GM19023 (cell line): ENCODE measurements around the gene TMEM150B.

Source experiments
- ATAC-seq: cut with Tn5 transposase; IDR thresholded peaks from one replicate; pipeline ENCODE4 v1.9.1; 2021; ENCODE audit warnings: mild to moderate bottlenecking, moderate library complexity; ENCODE audit not compliant: unreplicated experiment

Gene TMEM150B

DNA sequence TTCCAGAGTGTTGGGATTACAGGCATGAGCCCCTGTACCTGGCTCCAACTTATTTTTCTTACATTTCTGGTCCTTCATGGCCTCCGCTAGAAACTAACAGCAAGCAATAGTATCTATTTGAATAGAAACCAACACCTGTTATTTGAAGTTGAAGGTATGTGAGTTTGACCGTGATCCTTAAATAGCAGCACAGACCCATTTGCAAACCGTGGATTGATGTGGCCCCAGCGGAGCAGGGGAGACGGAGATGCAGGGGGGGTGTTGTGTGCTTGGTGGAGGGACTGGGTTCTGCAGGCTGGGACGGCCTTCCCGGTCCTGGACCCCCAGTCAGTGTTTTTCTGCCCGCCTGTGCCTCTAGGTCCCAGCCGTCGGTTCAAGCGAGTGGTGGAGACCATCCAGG lies 16.9 kb downstream of the TMEM150B start:
- ATAC-seq = no peak

DNA sequence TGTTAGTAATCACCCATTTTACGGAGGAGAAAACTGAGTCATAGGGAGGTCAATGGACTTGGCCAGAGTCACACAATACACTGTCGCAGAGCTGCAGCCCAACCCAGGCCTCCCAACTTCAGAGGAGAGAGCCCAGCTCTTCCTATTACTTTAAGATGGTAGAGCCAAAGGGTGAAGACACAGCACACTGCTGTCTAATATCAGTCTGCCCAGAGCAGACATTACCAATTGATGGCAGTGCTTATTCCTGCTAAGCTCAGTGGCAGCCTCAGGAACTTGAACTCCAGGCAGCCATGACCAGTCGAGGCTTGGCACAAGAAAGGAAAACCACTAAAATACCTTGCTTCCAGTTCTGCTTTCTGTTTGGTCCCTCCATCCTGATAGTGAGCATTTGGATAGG lies 18.4 kb downstream of the TMEM150B start:
- no peak for ATAC-seq

DNA sequence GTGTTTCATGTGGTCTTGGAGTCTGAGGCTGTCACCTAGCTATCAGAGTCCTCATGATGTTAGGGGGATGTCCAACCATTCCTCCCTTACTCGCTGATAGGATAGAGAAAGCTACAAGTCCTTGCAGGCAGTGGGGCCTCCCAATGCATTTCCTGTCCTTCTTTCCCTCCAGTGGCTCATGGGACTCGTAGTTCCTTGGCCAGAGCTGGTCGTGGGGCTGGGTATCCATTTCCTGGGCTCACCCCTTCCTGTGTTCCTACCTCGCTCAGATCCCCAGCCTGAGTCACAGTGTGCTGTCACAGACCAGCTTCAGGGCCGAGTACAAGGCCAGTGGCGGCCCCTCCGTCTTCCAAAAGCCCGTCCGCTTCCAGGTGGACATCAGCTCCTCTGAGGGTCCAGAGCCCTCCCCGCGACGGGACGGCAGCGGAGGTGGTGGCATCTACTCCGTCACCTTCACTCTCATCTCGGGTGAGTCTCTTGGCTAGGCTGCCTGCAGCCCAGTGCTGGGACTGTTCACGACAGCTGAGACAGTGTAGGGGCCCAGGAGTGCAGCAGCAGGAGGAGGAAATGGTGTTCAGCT lies 19.1 kb downstream of the TMEM150B start:
- no peak for ATAC-seq

DNA sequence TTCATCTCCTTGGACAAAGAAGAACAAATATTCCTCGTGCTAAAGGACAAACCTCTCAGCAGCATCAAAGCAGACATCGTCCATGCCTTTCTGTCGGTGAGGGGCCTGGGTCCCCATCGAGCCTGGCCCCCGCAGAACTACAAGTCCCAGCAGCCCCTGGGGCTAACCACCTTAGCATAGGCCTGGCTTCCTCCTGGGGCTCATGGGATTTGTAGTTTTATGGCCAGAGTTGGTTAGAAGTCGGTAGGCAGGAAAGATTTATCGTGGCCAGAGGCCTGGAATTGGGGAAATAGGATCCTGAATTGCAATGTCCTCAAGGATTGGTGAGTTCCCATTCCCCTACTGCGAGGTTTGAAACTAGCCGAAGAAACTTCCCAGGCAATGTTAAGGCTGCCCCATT lies 19.6 kb downstream of the TMEM150B start:
- ATAC-seq = no peak

DNA sequence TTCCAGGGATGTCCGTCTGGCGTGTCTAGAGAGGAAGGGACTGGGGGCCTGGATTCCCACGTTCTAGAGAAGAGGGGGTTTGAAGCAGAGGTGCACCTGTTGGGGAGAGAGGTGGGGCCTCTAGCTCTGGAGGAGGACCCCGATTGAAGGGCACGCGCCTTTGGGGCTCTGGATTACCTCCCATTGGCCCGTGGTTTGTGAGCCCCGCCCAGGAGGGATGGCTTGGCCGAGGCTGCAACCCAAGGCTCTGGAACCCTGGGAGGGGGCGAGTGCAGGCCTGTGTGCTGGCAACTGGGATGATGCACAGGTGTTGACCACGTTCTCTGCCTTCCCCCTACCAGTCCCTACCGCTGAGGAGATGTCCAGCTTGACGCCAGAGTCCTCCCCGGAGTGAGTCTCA lies 20.2 kb downstream of the TMEM150B start:
- no peak for ATAC-seq

DNA sequence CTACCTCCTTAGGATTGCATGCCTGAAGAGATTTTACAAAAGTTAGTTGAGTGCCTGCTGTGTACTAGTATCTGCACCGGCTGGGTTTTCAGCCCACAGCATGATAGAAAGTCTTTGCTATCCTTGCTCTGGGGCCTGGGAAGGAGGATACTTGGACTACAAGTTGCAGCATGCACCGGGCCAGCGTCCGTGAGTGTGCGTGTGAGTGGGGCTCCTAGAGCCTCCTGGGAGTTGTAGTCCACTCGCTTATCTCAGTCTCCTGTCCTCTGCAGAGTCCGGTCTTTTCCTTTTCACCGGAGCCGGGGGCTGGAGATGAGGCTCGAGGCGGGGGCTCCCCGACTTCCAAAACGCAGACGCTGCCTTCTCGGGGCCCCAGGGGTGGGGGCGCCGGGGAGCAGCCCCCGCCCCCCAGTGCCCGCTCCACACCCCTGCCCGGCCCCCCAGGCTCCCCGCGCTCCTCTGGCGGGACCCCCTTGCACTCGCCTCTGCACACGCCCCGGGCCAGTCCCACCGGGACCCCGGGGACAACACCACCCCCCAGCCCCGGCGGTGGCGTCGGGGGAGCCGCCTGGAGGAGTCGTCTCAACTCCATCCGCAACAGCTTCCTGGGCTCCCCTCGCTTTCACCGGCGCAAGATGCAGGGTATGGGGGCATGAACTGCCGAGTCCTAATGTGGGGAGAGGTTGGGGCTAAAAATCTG lies 20.7 kb downstream of the TMEM150B start:
- ATAC-seq = no peak

DNA sequence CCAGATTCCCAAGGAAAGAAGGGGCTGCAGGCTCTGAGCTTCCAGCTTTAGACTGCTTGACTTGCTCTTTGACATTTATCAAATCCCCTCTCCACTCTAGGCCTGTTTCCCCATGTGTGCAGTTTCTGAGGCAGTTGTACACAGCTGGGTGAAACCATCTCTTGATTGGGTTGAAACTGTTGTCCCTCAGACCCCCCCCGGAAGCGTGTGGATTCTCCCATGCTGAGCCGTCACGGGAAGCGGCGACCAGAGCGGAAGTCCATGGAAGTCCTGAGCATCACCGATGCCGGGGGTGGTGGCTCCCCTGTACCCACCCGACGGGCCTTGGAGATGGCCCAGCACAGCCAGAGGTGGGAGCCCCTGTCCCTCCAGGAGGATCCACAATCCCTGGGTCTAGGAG lies 21.7 kb downstream of the TMEM150B start:
- ATAC-seq = no peak

DNA sequence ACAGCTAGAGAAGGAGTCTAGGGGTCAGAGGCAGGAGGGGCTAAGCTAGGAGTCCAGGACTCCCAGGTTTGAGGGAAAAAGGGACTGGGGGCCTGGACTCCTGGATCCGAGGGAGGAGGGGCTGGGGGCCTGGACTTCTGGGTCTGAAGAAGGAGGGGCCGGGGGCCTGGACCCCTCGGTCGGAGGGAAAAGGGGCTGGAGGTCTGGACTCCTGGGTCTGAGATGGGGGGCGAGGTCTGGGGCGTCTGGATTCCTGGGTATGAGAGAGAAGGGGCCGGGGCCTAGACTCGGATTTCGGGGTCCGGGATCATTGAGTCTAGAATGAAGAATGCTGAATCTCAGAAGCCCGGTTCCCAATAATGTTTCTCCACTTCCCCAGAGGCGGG lies 22.8 kb downstream of the TMEM150B start:
- ATAC-seq = no peak

DNA sequence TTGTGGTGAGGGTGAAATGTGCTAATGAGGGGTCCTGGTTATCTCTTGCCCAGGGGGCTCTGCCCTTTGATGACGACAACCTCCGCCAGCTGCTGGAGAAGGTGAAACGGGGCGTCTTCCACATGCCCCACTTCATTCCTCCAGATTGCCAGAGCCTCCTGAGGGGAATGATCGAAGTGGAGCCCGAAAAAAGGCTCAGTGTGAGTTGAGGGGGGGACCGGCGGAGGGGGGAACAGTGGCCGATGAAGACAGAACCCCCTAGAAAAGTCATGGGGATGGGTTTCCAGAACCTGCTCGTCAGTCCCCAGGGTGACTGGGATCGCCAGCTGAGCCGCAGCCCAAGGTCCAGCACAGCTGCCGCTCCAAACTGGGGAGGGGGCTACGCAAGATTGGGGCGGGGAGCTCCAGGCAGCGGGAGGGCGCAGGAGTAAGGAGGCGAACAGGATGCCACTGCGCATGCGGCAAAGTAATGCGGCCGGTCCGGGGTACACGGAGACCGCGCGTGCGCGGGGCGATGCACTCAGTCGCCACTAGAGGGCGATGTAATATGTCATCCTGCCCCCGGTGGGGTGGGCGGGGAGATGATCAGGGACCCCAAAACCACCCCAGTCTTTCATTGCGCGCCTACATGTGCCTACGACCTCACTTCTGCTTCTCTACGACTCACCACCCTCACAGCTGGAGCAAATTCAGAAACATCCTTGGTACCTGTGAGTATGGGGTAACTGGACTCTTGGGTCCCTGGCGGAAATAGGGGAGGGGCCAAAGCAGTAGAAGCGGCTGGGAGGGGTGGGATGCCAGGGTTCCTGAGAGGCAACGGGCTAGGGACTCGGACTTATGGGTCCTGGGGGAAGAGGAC lies 23.5 kb downstream of the TMEM150B start:
- peak; percentile 72 for ATAC-seq

DNA sequence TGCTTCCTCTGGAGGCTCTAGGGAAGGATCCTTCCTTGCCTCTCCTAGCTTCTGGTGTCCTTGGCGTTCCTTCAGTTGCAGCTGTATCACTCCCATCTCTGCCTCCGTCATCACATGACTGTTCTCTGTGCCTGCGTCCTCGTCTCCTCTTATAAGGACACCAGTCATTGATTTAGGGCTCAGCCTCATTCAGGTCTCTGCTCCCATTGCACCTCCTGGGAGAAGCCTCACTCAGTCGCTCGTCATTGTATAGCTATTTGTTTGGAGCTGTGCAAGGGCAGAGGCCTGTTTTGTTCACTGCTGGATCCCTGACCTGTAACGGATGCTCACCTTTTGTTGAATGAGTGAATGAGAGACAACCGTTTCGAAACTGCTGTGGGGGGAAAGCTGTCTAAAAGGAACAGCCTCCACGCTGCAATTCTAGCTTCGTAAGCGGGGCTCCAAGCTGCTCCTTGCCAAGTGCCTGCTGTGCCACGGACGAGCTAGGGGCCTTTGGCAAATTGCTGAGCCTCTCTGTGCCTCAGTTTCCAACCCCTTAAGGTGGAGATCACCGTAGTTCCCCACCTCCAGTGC lies 24.2 kb downstream of the TMEM150B start:
- no peak for ATAC-seq

DNA sequence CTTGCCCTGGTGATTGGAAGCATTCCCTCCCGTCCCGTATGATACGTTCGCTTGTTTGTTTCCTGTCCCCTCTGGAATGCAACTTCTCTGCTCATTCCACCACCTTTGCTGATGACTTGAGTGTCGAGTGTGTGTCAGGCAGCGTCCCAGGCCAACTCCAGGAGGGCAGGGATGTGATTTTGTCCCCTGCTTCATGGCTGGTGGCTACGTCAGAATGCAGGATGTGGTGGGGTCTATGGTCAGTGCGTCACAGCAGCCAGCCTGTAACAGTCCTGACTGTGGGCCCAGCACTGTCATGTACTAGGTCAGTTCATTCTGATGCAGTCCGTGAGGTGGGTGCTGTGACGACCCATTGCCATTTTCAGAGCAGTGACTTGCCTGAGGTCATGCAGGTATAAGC lies 25.1 kb downstream of the TMEM150B start:
- ATAC-seq = no peak

DNA sequence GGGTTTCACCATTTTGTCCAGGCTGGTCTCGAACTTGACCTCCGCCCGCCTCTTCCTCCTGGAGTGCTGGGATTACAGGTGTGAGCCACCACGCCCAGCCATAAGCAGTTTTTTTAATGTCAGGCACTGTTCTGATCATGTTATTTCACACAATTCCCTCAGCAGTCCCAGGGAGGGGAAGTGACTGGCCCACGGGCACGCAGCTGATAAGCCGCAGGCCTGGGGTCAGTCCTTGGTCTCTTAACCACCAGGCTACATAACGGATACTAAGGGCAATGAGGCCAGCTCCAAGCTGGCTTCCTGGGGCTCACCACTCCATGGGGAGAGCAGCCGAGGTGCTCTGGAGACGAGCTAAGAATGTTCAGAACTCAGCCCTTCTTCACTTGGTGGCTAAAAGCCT lies 27.9 kb downstream of the TMEM150B start:
- no peak for ATAC-seq

DNA sequence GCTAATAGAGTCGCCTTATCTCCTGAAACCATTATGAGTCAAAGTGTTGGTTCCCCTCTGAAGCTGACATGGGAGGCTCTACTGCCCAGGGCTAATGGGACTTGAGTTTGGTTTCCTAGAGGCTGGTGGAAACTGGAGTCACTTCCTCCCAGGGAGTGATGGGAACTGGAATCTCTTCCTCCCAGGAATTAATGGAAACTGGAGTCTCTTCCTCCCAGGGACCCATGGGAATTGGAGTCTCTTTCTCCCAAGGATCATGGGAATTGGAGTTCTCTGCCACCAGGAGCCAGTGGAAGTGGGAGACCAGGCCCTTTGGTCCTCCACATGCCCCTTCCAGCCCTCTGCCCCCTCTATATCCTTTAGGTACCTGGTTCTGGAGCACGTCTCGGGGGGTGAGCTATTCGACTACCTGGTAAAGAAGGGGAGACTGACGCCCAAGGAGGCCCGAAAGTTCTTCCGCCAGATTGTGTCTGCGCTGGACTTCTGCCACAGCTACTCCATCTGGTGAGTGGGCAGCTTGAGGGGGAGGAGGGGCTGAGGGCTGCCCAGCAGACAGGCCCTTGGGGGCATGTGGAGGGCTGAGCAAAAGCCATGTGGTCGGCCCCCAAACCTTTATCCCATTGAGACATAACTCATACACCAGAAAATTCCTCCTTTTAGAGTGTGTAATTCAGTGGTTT lies 35.9 kb downstream of the TMEM150B start:
- no peak for ATAC-seq

DNA sequence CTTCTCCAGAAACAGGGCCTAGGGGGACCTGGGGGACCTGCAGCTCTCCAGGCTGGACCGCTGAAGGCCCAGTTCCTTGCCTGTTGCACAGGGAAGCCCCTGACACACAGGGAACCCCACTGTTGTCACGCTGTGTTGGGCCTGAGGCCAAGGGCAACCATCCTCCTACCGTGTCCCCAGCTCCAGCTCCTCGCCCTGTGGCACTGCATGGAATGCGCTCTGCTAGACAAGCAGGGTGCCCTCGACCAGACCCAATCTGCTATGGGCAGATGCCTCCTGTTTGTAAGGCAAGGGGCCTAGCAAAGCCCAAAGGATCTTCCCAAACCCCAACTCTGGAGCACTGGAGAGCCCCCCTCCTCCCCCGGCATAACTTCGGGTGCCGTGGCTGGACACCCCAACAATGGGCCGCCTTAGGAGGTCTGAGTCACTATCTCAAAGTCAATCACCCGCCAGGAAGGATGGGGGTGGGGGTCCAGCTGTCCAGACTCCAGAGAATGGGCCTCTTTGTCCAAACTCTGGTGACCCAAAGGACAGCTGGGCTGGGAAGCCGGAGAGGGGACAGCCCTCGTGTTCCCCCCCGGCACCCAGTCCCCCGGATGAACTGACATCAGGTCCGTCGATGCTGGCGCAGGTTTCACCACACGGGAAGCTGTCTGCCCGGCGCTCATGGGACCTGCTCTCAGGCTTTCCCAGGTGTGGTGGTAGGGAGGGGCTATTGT lies 37.6 kb downstream of the TMEM150B start:
- no peak for ATAC-seq

DNA sequence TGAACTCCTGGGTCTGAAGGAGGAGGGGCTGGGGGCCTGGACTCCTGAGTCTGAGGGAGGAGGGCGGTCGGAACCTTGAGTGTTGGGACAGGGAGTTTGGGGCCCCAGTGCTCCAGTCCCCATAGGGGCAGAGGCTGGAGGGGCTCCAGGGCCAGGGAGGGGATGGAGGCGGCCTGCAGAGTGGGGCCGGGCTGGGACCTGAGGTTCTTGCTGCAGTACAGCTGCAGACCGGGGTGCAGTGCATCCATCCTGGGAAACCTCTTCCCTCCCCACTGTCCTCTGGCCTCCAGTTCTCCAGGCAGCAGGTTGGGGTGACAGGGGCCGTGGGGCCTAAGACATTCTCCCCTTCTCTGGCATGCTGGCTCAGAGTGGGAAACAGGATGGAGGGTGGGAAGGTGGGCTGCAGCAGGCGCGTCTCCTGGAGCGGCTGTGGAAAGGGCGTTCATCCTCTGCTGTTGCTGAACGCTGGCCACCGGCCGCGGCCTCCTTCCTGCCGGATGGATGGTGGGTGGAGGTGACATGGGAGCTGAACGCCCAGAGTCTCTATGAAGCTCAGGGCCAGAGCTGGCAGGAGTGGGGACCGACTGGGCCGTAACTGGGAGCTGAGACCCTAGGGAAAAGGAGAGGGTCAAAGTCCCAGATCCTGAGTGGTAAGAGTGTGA lies 39.8 kb downstream of the TMEM150B start:
- no peak for ATAC-seq

DNA sequence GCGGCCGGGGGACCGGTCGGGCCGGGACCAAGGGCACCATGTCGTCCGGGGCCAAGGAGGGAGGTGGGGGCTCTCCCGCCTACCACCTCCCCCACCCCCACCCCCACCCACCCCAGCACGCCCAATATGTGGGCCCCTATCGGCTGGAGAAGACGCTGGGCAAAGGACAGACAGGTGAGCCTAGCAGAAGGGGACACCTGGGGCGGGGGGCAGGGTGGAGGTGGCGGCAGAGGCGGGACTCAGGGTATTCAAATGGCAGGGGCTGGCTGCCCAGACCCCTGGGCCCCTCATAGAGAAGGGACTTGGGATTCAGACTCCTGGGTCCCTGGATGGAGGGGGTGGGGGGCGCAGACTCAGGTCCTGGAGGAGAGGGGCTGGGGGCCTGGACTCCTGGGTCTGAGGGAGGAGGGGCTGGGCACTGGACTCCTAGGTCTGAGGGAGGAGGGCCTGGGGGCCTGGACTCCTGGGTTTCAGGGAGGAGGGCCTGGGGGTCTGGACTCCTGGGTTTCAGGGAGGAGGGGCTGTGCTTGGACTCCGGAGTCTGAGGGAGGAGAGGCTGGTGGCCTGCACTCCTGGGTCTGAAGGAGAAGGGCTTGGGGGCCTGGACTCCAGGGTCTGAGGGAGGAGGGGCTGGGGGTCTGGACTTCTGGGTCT lies 40.6 kb downstream of the TMEM150B start:
- no peak for ATAC-seq

DNA sequence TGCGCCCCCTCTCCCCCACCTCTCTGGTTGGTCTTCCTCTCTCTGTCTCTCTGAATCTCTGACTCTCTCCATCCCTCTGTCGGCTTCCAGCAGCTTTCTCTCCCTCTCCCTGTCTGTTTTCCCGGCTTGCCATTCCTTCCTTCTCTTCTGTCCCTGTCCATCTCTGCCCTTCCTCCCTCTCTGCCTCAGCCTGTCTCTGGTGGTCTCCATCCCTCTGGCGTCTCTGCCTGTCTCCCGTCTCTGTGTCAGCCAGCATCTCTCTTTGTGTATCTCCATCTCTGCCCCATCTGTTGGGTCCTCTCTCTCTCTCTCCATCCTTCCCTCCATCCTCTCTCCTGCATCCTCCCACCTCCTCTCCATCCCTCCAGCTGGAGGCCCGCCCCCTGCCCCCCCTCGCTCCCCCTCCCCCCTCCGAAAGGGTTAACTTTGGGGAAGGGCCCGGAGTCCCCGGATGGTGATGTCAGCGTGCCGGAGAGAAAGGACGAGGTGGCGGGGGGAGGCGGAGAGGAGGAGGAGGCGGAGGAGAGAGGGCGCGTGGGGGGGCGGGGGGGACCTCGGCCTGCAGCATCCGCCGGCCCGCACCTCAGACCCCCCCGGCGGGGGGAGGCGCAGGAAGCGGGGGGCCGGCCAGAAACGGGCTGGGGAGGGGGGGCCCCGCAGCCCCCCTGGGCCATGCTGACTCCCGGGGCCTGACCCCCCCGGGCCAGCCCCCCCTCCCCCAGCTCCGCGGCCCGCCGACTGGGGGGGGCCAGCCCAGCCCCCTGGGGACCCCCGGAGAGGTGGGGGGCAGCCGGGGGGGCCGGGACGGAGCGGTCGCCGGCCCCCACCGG lies 41.4 kb downstream of the TMEM150B start, which contains the start of gene BRSK1:
BRSK1 (plus strand) TSS at position 450 of the 830 bp plus-strand sequence. CDS start 446 bp downstream, outside the sequence.
- ATAC-seq = no peak
